H9 (cell line): ENCODE results near the gene TSPAN4. TPM values are rescaled to one million over a fixed set of nuclear protein-coding genes. Genes with fewer than 3 reads are reported as not detected.

Experiments used
- DNase-seq: peaks from one replicate; pipeline ENCODE4 v3.0.0-alpha.2; 2017
- H2AFZ ChIP-seq: one replicate; pipeline ENCODE4 v1.6.1; 2013; ENCODE audit warnings: mild to moderate bottlenecking, low read length, control low read depth, moderate library complexity
- H2AK5ac ChIP-seq: 2 replicates; pipeline ENCODE4 v1.6.1; 2013; ENCODE audit warnings: low read length, control low read depth, mixed read lengths; ENCODE audit not compliant: insufficient read length
- H2BK120ac ChIP-seq: one replicate; pipeline ENCODE4 v1.6.1; 2013; ENCODE audit warnings: low read depth, mild to moderate bottlenecking, low read length, control low read depth, inconsistent platforms; ENCODE audit not compliant: poor library complexity, severe bottlenecking
- H2BK12ac ChIP-seq: 2 replicates; pipeline ENCODE4 v1.6.1; 2013; ENCODE audit warnings: low read length, control low read depth, mixed read lengths, low read depth; ENCODE audit not compliant: insufficient read length
- H2BK15ac ChIP-seq: 2 replicates; pipeline ENCODE4 v1.6.1; 2013; ENCODE audit warnings: low read depth, low read length, control low read depth
- H2BK20ac ChIP-seq: one replicate; pipeline ENCODE4 v1.6.1; 2013; ENCODE audit warnings: low read depth, mild to moderate bottlenecking, low read length, control low read depth, inconsistent platforms; ENCODE audit not compliant: poor library complexity, severe bottlenecking
- H2BK5ac ChIP-seq: 2 replicates; pipeline ENCODE4 v1.6.1; 2013; ENCODE audit warnings: low read length, control low read depth, mixed read lengths; ENCODE audit not compliant: insufficient read length
- H3K14ac ChIP-seq: 2 replicates; pipeline ENCODE4 v1.6.1; 2013; ENCODE audit warnings: low read length, control low read depth; ENCODE audit not compliant: insufficient read depth
- H3K18ac ChIP-seq: 2 replicates; pipeline ENCODE4 v1.6.1; 2013; ENCODE audit warnings: low read depth, mild to moderate bottlenecking, mixed read lengths, low read length, control low read depth; ENCODE audit not compliant: insufficient read length
- H3K23ac ChIP-seq: 2 replicates; pipeline ENCODE4 v1.6.1; 2013; ENCODE audit warnings: low read length, control low read depth, mixed read lengths, low read depth; ENCODE audit not compliant: insufficient read length
- H3K23me2 ChIP-seq: 2 replicates; pipeline ENCODE4 v1.6.1; 2013; ENCODE audit warnings: low read depth, mild to moderate bottlenecking, mixed read lengths, low read length, control low read depth; ENCODE audit not compliant: insufficient read length, poor library complexity, severe bottlenecking
- H3K27ac ChIP-seq: 2 replicates; pipeline ENCODE4 v1.5.1; 2013; ENCODE audit warnings: low read length, control low read depth, mixed read lengths, low read depth; ENCODE audit not compliant: insufficient read length
- H3K27me3 ChIP-seq: 2 replicates; pipeline ENCODE4 v1.6.1; 2013; ENCODE audit warnings: low read length, control low read depth, inconsistent platforms; ENCODE audit not compliant: insufficient read depth
- H3K4ac ChIP-seq: 2 replicates; pipeline ENCODE4 v1.6.1; 2013; ENCODE audit warnings: low read depth, mild to moderate bottlenecking, control low read depth, inconsistent platforms, low read length, moderate library complexity
- H3K4me1 ChIP-seq: 2 replicates; pipeline ENCODE4 v1.6.1; 2013; ENCODE audit warnings: low read length, control low read depth, inconsistent platforms; ENCODE audit not compliant: insufficient read depth
- H3K4me2 ChIP-seq: 2 replicates; pipeline ENCODE4 v1.6.1; 2013; ENCODE audit warnings: low read length, control low read depth, mixed read lengths; ENCODE audit not compliant: insufficient read length, insufficient read depth
- H3K56ac ChIP-seq: 2 replicates; pipeline ENCODE4 v1.6.1; 2013; ENCODE audit warnings: low read depth, mild to moderate bottlenecking, mixed read lengths, low read length, control low read depth; ENCODE audit not compliant: insufficient read length
- H3K79me1 ChIP-seq: 2 replicates; pipeline ENCODE4 v1.6.1; 2013; ENCODE audit warnings: low read depth, mild to moderate bottlenecking, moderate library complexity, low read length, control low read depth, inconsistent platforms; ENCODE audit not compliant: insufficient read depth, poor library complexity, severe bottlenecking
- H3K79me2 ChIP-seq: 2 replicates; pipeline ENCODE4 v1.6.1; 2013; ENCODE audit warnings: low read length, control low read depth, inconsistent platforms; ENCODE audit not compliant: insufficient read depth
- H3K9ac ChIP-seq: 2 replicates; pipeline ENCODE4 v1.6.1; 2013; ENCODE audit warnings: low read length, control low read depth, mixed read lengths; ENCODE audit not compliant: insufficient read length; ENCODE audit errors: extremely low read depth
- H3K9me3 ChIP-seq: one replicate; pipeline ENCODE4 v1.6.1; 2013; ENCODE audit warnings: low read depth, low read length, inconsistent platforms; ENCODE audit not compliant: control insufficient read depth
- H3T11ph ChIP-seq: one replicate; pipeline ENCODE4 v1.6.1; 2013; ENCODE audit warnings: mild to moderate bottlenecking, low read length, control low read depth, inconsistent platforms
- H4K20me1 ChIP-seq: one replicate; pipeline ENCODE4 v1.6.1; 2013; ENCODE audit not compliant: control insufficient read depth, insufficient read length, insufficient read depth
- H4K5ac ChIP-seq: 2 replicates; pipeline ENCODE4 v1.6.1; 2013; ENCODE audit warnings: low read depth, mild to moderate bottlenecking, mixed read lengths, low read length, control low read depth; ENCODE audit not compliant: insufficient read length
- H4K8ac ChIP-seq: replicated peaks from 2 replicates; pipeline ENCODE4 v1.6.1; 2013; ENCODE audit warnings: low read length, control low read depth, mixed read lengths, low read depth; ENCODE audit not compliant: insufficient read length
- H4K91ac ChIP-seq: 2 replicates; pipeline ENCODE4 v1.6.1; 2013; ENCODE audit warnings: low read depth, mild to moderate bottlenecking, moderate library complexity, mixed read lengths, low read length, control low read depth; ENCODE audit not compliant: insufficient read length
- H3K27ac Mint-ChIP-seq, 3 experiments: 2 replicates in 2 of 3; 3 replicates in 1 of 3; pipeline ENCODE4 v1.8.0; 2020 to 2021; ENCODE audit warnings: mixed read lengths in 3 of 3, mild to moderate bottlenecking in 1 of 3, moderate library complexity in 1 of 3
- H3K27me3 Mint-ChIP-seq: 2 replicates; pipeline ENCODE4 v1.8.0; 2021; ENCODE audit warnings: low read depth, mild to moderate bottlenecking, moderate library complexity, mixed read lengths
- H3K36me3 Mint-ChIP-seq, 3 experiments: 2 replicates in 2 of 3; 3 replicates in 1 of 3; pipeline ENCODE4 v1.8.0; 2020 to 2021; ENCODE audit warnings: low read depth in 3 of 3, mixed read lengths in 3 of 3; ENCODE audit not compliant: insufficient read depth in 1 of 3
- H3K4me1 Mint-ChIP-seq, 2 experiments: 2 replicates each; pipeline ENCODE4 v1.8.0; 2020; ENCODE audit warnings: mixed read lengths in 2 of 2
- H3K4me3 Mint-ChIP-seq, 2 experiments: 2 replicates in 1 of 2; 3 replicates in 1 of 2; pipeline ENCODE4 v1.8.0; 2020 to 2021; ENCODE audit warnings: mild to moderate bottlenecking in 2 of 2, mixed read lengths in 2 of 2, moderate library complexity in 1 of 2
- H3K9me3 Mint-ChIP-seq, 2 experiments: 2 replicates in 1 of 2; 3 replicates in 1 of 2; pipeline ENCODE4 v1.8.0; 2020; ENCODE audit warnings: mild to moderate bottlenecking in 2 of 2, mixed read lengths in 2 of 2, moderate library complexity in 1 of 2
- CTCF ChIP-seq: fragments of 200-600 bp; sonication (generic); conservative IDR thresholded peaks from 3 replicates; pipeline ENCODE4 v1.8.0; 2021; ENCODE audit warnings: antibody characterized with exemption, mild to moderate bottlenecking
- WGBS: extraction: QIAGEN DNeasy Blood & Tissue Kit; methylation state at CpG from one replicate; pipeline ENCODE4 v1.1.7; 2013; ENCODE audit warnings: missing lambda C conversion rate, low lambda C conversion rate, mixed read lengths; ENCODE audit not compliant: insufficient read length; ENCODE audit errors: extremely low coverage; 5-methylcytosine and 5-hydroxymethylcytosine counted together
- total RNA-seq: library from RNA; stranded (reverse); gene quantifications from 2 replicates; pipeline ENCODE4 v1.2.1, GENCODE V29; 2021

TSPAN4 gene
- total RNA-seq, 1 experiment from 2014 or later = 64.6 TPM

DNA sequence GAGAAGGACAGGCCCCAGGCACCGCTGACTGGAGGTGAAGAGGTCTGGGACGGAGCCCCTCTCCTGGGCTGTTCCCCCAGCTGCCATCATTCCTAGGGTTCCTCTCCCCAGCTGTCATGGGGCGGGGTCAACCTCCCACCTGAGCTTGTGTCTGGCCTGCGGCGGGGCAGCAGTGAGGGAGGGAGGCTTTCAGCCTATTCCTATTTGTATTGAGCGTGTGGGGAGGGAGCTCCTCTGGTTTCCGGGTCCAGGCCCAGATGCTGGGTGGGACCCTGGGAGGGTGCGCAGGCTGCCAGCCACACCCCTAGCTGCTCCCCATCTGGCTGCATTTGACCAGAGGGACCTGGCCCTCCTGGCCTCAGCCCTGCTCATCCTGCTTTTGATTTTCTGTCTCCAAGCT, 13.7 kb downstream of the TSPAN4 start:
- no peak for TF ChIP-seq CTCF
- no peaks in the 10 kb centered on the region for H3K9me3 Mint-ChIP-seq
- Histone ChIP-seq H3K23me2 (no peaks in the 10 kb centered on the region), H2BK15ac (no peak overlapping the region), H3K4me2 (no peak overlapping the region), H4K91ac (no peak overlapping the region), H3K23ac (no peak overlapping the region), H3K18ac (no peak overlapping the region), H2AK5ac (no peak overlapping the region), H3K79me1 (no peaks in the 10 kb centered on the region), H3K27me3 (no peaks in the 10 kb centered on the region), H3T11ph (no peak overlapping the region), H2BK12ac (no peak overlapping the region), H3K56ac (no peak overlapping the region), H4K8ac (no peak overlapping the region), H4K5ac (no peak overlapping the region), H3K4me1 (no peaks in the 10 kb centered on the region), H2BK120ac (no peak overlapping the region), H3K79me2 (no peaks in the 10 kb centered on the region), H3K27ac (no peak overlapping the region), H3K14ac (no peak overlapping the region), H2AFZ (no peak overlapping the region), H3K9me3 (no peaks in the 10 kb centered on the region), H3K9ac (no peak overlapping the region), H4K20me1 (no peaks in the 10 kb centered on the region), H2BK20ac (no peak overlapping the region), H2BK5ac (no peak overlapping the region), H3K4ac (no peak overlapping the region)
- H3K27me3 Mint-ChIP-seq = peaks cover 16% of the 10 kb centered on the region
- H3K4me1 Mint-ChIP-seq = peaks cover 4 to 61% of the 10 kb centered on the region in 2 experiments
- no peak overlapping the region for H3K27ac Mint-ChIP-seq
- no peak for DNase-seq
- H3K4me3 Mint-ChIP-seq = no peak overlapping the region
- WGBS = no CpG with 5 or more reads among the region's 8 CpGs
- H3K36me3 Mint-ChIP-seq = peaks cover 0 to 13% (median 0%) of the 10 kb centered on the region in 3 experiments; a peak in 3 of 7 replicates
